Fibroblast of skin of left biceps (primary cell): ENCODE measurements around the gene WDFY2.

Experiments used
- DNase-seq, 2 experiments: peaks; one replicate each; pipeline ENCODE4 v3.0.0-alpha.2; 2013; ENCODE audit warnings: low read depth in 2 of 2

WDFY2 gene

GRCh38 chr13:51797664-51798488 is 213.6 kb downstream of the WDFY2 start:
- peak in 1 of 2 experiments; percentile 31 for DNase-seq

GRCh38 chr13:51799261-51799660 is 215.0 kb downstream of the WDFY2 start:
- DNase-seq, result no peak

- DNase-seq, result no peak
Measured at GRCh38 chr13:51800486-51800885, 216.2 kb downstream of the WDFY2 start.

- DNase-seq, result no peak
Measured at GRCh38 chr13:51801631-51802099, 217.4 kb downstream of the WDFY2 start.

- DNase-seq, result no peak
Measured at GRCh38 chr13:51802631-51803418, 218.6 kb downstream of the WDFY2 start.

GRCh38 chr13:51803422-51804294 is 219.4 kb downstream of the WDFY2 start, which contains the start of gene DHRS12:
TSS of gene DHRS12 (minus strand) at chr13:51804163. CDS start at chr13:51799659, 4,504 bp downstream.
- peak; percentile 37 to 42 for DNase-seq

GRCh38 chr13:51804295-51805172 is 220.3 kb downstream of the WDFY2 start:
- no peak for DNase-seq

GRCh38 chr13:51805313-51805712 is 221.1 kb downstream of the WDFY2 start:
- no peak for DNase-seq

GRCh38 chr13:51805925-51806324 is 221.7 kb downstream of the WDFY2 start:
- no peak for DNase-seq

GRCh38 chr13:51806566-51806965 is 222.3 kb downstream of the WDFY2 start:
- DNase-seq, result no peak

GRCh38 chr13:51807041-51807440 is 222.8 kb downstream of the WDFY2 start:
- DNase-seq, result no peak

GRCh38 chr13:51808811-51809210 is 224.5 kb downstream of the WDFY2 start:
- DNase-seq, result no peak

- no peak for DNase-seq
Measured at GRCh38 chr13:51811046-51811445, 226.8 kb downstream of the WDFY2 start.

- DNase-seq, result no peak
Measured at GRCh38 chr13:51811920-51812451, 227.7 kb downstream of the WDFY2 start.

GRCh38 chr13:51814071-51814470 is 229.8 kb downstream of the WDFY2 start:
- DNase-seq, result no peak

GRCh38 chr13:51814825-51815650 is 230.8 kb downstream of the WDFY2 start:
- DNase-seq, result no peak

GRCh38 chr13:51815848-51816247 is 231.6 kb downstream of the WDFY2 start:
- no peak for DNase-seq

GRCh38 chr13:51816604-51817249 is 232.5 kb downstream of the WDFY2 start:
- no peak for DNase-seq
